Testis (tissue), 2 donors: Measurements from ENCODE around the gene SAMD7.

Experiments used
- POLR2A ChIP-seq: fragments of 450-650 bp; IDR thresholded peaks from one replicate; pipeline ENCODE4 v1.6.1; 2017; ENCODE audit warnings: antibody characterized with exemption, mild to moderate bottlenecking, moderate library complexity
- TF ChIP-seq, protein P1 (sequence below), 3 experiments: fragments of 450-650 bp in 2 of 3; fragments of 200-600 bp in 1 of 3; sonication (generic) in 1 of 3; IDR thresholded peaks; one replicate each; pipeline ENCODE4 v1.5.1; 2016 to 2019; ENCODE audit warnings: antibody characterized with exemption in 3 of 3, mild to moderate bottlenecking in 2 of 3, moderate library complexity in 1 of 3

DNA sequence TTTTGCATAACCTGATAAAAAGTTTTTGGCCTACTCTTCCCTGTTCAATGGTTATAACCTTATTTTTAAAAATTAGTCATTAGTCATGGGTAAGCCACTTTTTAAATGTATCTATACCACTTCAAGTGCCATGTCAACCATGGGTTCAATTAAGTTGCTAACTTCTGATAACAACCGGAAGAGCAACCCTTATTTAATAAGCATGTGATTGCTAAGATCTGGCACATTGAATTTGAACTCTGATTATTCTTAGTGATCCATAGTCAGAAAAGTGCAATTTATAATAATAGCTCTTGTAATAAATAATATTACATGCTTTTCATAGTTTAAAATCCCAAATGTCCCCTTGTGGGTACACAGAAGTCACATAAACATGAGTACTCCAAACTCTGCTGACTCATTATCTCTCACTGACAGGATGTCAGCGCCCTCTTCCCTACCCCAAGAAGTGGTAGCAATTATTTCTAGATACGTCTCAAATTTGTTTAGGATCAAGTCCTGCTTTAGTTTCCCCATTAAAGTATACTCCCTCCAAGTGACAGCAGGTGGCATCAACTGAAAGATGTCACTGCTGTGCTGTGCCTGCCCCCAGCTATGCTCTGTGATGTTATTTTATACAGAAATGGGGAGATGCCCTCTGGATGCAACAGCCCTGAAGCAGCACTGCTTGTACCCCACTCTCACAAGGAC is 18.6 kb downstream of the SAMD7 start:
- TF ChIP-seq, protein P1, sequence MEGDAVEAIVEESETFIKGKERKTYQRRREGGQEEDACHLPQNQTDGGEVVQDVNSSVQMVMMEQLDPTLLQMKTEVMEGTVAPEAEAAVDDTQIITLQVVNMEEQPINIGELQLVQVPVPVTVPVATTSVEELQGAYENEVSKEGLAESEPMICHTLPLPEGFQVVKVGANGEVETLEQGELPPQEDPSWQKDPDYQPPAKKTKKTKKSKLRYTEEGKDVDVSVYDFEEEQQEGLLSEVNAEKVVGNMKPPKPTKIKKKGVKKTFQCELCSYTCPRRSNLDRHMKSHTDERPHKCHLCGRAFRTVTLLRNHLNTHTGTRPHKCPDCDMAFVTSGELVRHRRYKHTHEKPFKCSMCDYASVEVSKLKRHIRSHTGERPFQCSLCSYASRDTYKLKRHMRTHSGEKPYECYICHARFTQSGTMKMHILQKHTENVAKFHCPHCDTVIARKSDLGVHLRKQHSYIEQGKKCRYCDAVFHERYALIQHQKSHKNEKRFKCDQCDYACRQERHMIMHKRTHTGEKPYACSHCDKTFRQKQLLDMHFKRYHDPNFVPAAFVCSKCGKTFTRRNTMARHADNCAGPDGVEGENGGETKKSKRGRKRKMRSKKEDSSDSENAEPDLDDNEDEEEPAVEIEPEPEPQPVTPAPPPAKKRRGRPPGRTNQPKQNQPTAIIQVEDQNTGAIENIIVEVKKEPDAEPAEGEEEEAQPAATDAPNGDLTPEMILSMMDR (IDR thresholded peaks at IDR 0.05), result no peak
- no peak for TF ChIP-seq POLR2A
